Right ventricle myocardium inferior (tissue), 1 donor: Measurements from ENCODE around the gene MYO6. TPM values are rescaled to one million over a fixed set of nuclear protein-coding genes. Genes with fewer than 3 reads are reported as not detected.

Source experiments
- total RNA-seq: library from RNA; stranded (reverse); fragmentation: NEBNext Ultra II Directional; extraction: Animal tissue kit (Norgen Biotek cat#: 25700); gene quantifications from one replicate; pipeline ENCODE4 v1.2.1, GENCODE V29; 2021
- donor health status: DM: no; HTN: yes; CAD: no; lungs with severe emphysema.

The MYO6 gene
- total RNA-seq, 1 donor from 2014 or later: 4.7 TPM

Other genes with a start within 250 kb of the MYO6 start
- 53.9 TPM for gene SENP6, start 147.4 kb upstream of the MYO6 start, total RNA-seq